Hepatocyte (in vitro differentiated cells): ENCODE measurements around the gene HS1BP3. TPM values are rescaled to one million over a fixed set of nuclear protein-coding genes. Genes with fewer than 3 reads are reported as not detected.

Source experiments
- DNase-seq: peaks from one replicate; pipeline ENCODE4 v3.0.0-alpha.2; 2016; ENCODE audit warnings: low spot score
- H2AFZ ChIP-seq: fragments of 200-600 bp; sonication (generic); 2 replicates; pipeline ENCODE4 v1.6.0; 2016; ENCODE audit warnings: antibody characterized with exemption, mild to moderate bottlenecking
- H3K27ac ChIP-seq: fragments of 200-600 bp; sonication (generic); 2 replicates; pipeline ENCODE4 v1.5.1; 2016; ENCODE audit warnings: mild to moderate bottlenecking
- H3K27me3 ChIP-seq: fragments of 200-600 bp; sonication (generic); 2 replicates; pipeline ENCODE4 v1.6.1; 2016
- H3K36me3 ChIP-seq: fragments of 200-600 bp; sonication (generic); replicated peaks from 2 replicates; pipeline ENCODE4 v1.5.1; 2016; ENCODE audit warnings: low read depth; ENCODE audit not compliant: insufficient read depth
- H3K4me1 ChIP-seq: fragments of 200-600 bp; sonication (generic); 2 replicates; pipeline ENCODE4 v1.5.1; 2016; ENCODE audit warnings: mild to moderate bottlenecking, moderate library complexity; ENCODE audit not compliant: insufficient read depth
- H3K4me2 ChIP-seq: fragments of 200-600 bp; sonication (generic); 2 replicates; pipeline ENCODE4 v1.6.0; 2016
- H3K4me3 ChIP-seq: fragments of 200-600 bp; sonication (generic); 2 replicates; pipeline ENCODE4 v1.5.1; 2016; ENCODE audit warnings: mild to moderate bottlenecking
- H3K79me2 ChIP-seq: fragments of 200-600 bp; sonication (generic); 2 replicates; pipeline ENCODE4 v1.6.0; 2017; ENCODE audit warnings: mild to moderate bottlenecking
- H3K9me2 ChIP-seq: fragments of 200-600 bp; sonication (generic); replicated peaks from 2 replicates; pipeline ENCODE4 v1.6.0; 2017; ENCODE audit warnings: mild to moderate bottlenecking; ENCODE audit not compliant: insufficient read depth
- H3K9me3 ChIP-seq: fragments of 200-600 bp; sonication (generic); 2 replicates; pipeline ENCODE4 v1.5.1; 2016; ENCODE audit warnings: low read depth, mild to moderate bottlenecking
- H4K20me1 ChIP-seq: fragments of 200-600 bp; sonication (generic); 2 replicates; pipeline ENCODE4 v1.6.0; 2016; ENCODE audit warnings: mild to moderate bottlenecking; ENCODE audit not compliant: insufficient read depth, poor library complexity, severe bottlenecking
- CTCF ChIP-seq: fragments of 200-600 bp; sonication (generic); IDR thresholded peaks from 2 replicates; pipeline ENCODE4 v1.5.1; 2016; ENCODE audit warnings: antibody characterized with exemption, mild to moderate bottlenecking; ENCODE audit not compliant: poor library complexity
- EZH2 ChIP-seq: fragments of 200-600 bp; sonication (generic); IDR thresholded peaks from 2 replicates; pipeline ENCODE4 v1.6.1; 2016; ENCODE audit warnings: antibody characterized with exemption, mild to moderate bottlenecking, borderline replicate concordance
- EZH2phosphoT487 ChIP-seq: fragments of 200-600 bp; sonication (generic); IDR thresholded peaks from one replicate; pipeline ENCODE4 v1.6.1; 2018; ENCODE audit warnings: antibody characterized with exemption, mild to moderate bottlenecking, low read depth, moderate library complexity; ENCODE audit not compliant: unreplicated experiment, severe bottlenecking
- WGBS: methylation state at CpG from one replicate; pipeline ENCODE4 v1.1.6; 2016; ENCODE audit warnings: low lambda C conversion rate; ENCODE audit errors: missing lambda C conversion rate; 5-methylcytosine and 5-hydroxymethylcytosine counted together
- polyA plus RNA-seq: library from polyadenylated mRNA; unstranded; fragments of >200 nt; fragmentation: Nextera tagmentation; extraction: Ambion mirVana; gene quantifications from 2 replicates; pipeline ENCODE4 v1.2.1, GENCODE V29; 2016
- total RNA-seq: library from RNA; depleted of rRNA; stranded (reverse); fragments of >200 nt; gene quantifications from 2 replicates; pipeline ENCODE4 v1.2.3, GENCODE V29; 2014

Gene HS1BP3
- total and polyA plus RNA-seq, 2 experiments from 2014 or later = 26.8 to 29.6 TPM

- H3K4me1 ChIP-seq = peaks cover 5% of the 10 kb centered on the region
- H3K36me3 ChIP-seq = no peaks in the 10 kb centered on the region
- peak overlapping the region; percentile 10 for H3K4me3 ChIP-seq
These were observed 38.7 kb upstream of the HS1BP3 start for GRCh38 chr2:20689428-20690264.

GRCh38 chr2:20687260-20687832 lies 36.4 kb upstream of the HS1BP3 start:
- WGBS = 95% methylated on average over 4 of the region's 4 CpGs
- Histone ChIP-seq H4K20me1 (no peaks in the 10 kb centered on the region), H3K4me2 (no peak overlapping the region), H2AFZ (no peak overlapping the region), H3K79me2 (no peaks in the 10 kb centered on the region), H3K9me3 (no peaks in the 10 kb centered on the region), H3K27ac (no peak overlapping the region), H3K4me3 (no peak overlapping the region), H3K9me2 (no peaks in the 10 kb centered on the region), H3K4me1 (peaks cover 5% of the 10 kb centered on the region), H3K27me3 (no peaks in the 10 kb centered on the region), H3K36me3 (no peaks in the 10 kb centered on the region)
- TF ChIP-seq CTCF (no peak), EZH2phosphoT487 (no peak), EZH2 (no peak)
- no peak for DNase-seq

More at GRCh38 chr2:20689428-20690264, 38.7 kb upstream of the HS1BP3 start:
- no peak for DNase-seq
- H3K27ac ChIP-seq = peak overlapping the region; percentile 75
- H3K9me2 ChIP-seq = no peaks in the 10 kb centered on the region
- no peaks in the 10 kb centered on the region for H4K20me1 ChIP-seq
- no peaks in the 10 kb centered on the region for H3K9me3 ChIP-seq
- H3K4me2 ChIP-seq = peak overlapping the region; percentile 70
- WGBS = 56% methylated on average over 11 of the region's 11 CpGs
- TF ChIP-seq CTCF = no peak
- no peak for TF ChIP-seq EZH2phosphoT487
- no peak for TF ChIP-seq EZH2
- H2AFZ ChIP-seq = no peak overlapping the region
- H3K79me2 ChIP-seq = no peaks in the 10 kb centered on the region
- no peaks in the 10 kb centered on the region for H3K27me3 ChIP-seq

GRCh38 chr2:20684581-20685063 lies 33.7 kb upstream of the HS1BP3 start:
- Histone ChIP-seq H3K9me2 (no peaks in the 10 kb centered on the region), H4K20me1 (no peaks in the 10 kb centered on the region), H3K79me2 (no peaks in the 10 kb centered on the region), H3K9me3 (no peaks in the 10 kb centered on the region), H3K4me2 (no peak overlapping the region), H3K27me3 (no peaks in the 10 kb centered on the region), H3K27ac (no peak overlapping the region), H3K4me3 (no peak overlapping the region), H3K36me3 (no peaks in the 10 kb centered on the region), H2AFZ (no peak overlapping the region), H3K4me1 (no peaks in the 10 kb centered on the region)
- TF ChIP-seq EZH2 (no peak), CTCF (no peak), EZH2phosphoT487 (no peak)
- no peak for DNase-seq
- WGBS = 89% methylated on average over 6 of the region's 6 CpGs
